IMR-90 (cell line): ENCODE data around the gene H2BW1. TPM values are rescaled to one million over a fixed set of nuclear protein-coding genes. Genes with fewer than 3 reads are reported as not detected.

ENCODE experiments used
- ATAC-seq: fragments of 200-7000 bp; cut with Tn5 transposase; 2 replicates; pipeline ENCODE4 v1.9.1; 2020; ENCODE audit warnings: low read depth, mild to moderate bottlenecking, moderate library complexity
- BruUV-seq: library from RNA; stranded (reverse); fragments of 400-500 nt; replicated peaks from 2 replicates; lab custom pipeline; 2021; lab: Mats Ljungman, UMichigan
- CTCF ChIA-PET: fragments of 300-600 bp; formaldehyde crosslinking; extraction: SDS; loops from one replicate; lab custom pipeline; 2021; ENCODE audit warnings: antibody characterized with exemption; lab: Yijun Ruan, JAX
- POLR2A ChIA-PET: fragments of 300-600 bp; sonication (Branson Sonifier 250); formaldehyde crosslinking; loops from one replicate; lab custom pipeline; 2022; ENCODE audit warnings: antibody characterized with exemption; ENCODE audit not compliant: unreplicated experiment; lab: Charles Lee
- DNase-seq: peaks from one replicate; pipeline ENCODE4 v3.0.0; 2013
- H2AFZ ChIP-seq: replicated peaks from 2 replicates; pipeline ENCODE3; 2013; ENCODE audit warnings: low read length, mild to moderate bottlenecking; ENCODE audit not compliant: poor library complexity
- H2AK5ac ChIP-seq: 2 replicates; pipeline ENCODE4 v1.6.1; 2013; ENCODE audit warnings: low read depth, low read length, inconsistent platforms
- H2AK9ac ChIP-seq: replicated peaks from 2 replicates; pipeline ENCODE3; 2013; ENCODE audit warnings: mild to moderate bottlenecking, low read depth, low read length, moderate library complexity; ENCODE audit not compliant: poor library complexity
- H2BK120ac ChIP-seq: 2 replicates; pipeline ENCODE4 v1.6.1; 2013; ENCODE audit warnings: low read depth, low read length, inconsistent platforms
- H2BK15ac ChIP-seq: 3 replicates; pipeline ENCODE4 v1.6.1; 2013; ENCODE audit warnings: low read depth, low read length, inconsistent platforms
- H2BK20ac ChIP-seq: 2 replicates; pipeline ENCODE4 v1.6.1; 2013; ENCODE audit warnings: low read depth, mild to moderate bottlenecking, inconsistent platforms, low read length, moderate library complexity
- H2BK5ac ChIP-seq: 2 replicates; pipeline ENCODE4 v1.6.1; 2013; ENCODE audit warnings: mild to moderate bottlenecking, low read depth, low read length, inconsistent platforms; ENCODE audit not compliant: poor library complexity, severe bottlenecking
- H3K14ac ChIP-seq: replicated peaks from 2 replicates; pipeline ENCODE4 v1.6.1; 2013; ENCODE audit warnings: low read depth, low read length, inconsistent platforms
- H3K18ac ChIP-seq: 2 replicates; pipeline ENCODE4 v1.6.1; 2013; ENCODE audit warnings: low read depth, low read length, control low read depth
- H3K23ac ChIP-seq: 2 replicates; pipeline ENCODE4 v1.6.1; 2013; ENCODE audit warnings: low read depth, low read length, inconsistent platforms
- H3K27ac ChIP-seq: 2 replicates; pipeline ENCODE4 v1.5.1; 2013; ENCODE audit warnings: mild to moderate bottlenecking, control low read depth, low read length; ENCODE audit not compliant: insufficient read depth
- H3K27me3 ChIP-seq: 2 replicates; pipeline ENCODE4 v1.6.1; 2013; ENCODE audit warnings: low read length; ENCODE audit not compliant: control insufficient read depth, insufficient read depth
- H3K36me3 ChIP-seq: 2 replicates; pipeline ENCODE4 v1.6.1; 2013; ENCODE audit warnings: low read length, mixed read lengths; ENCODE audit not compliant: control insufficient read depth, insufficient read depth
- H3K4ac ChIP-seq: 2 replicates; pipeline ENCODE4 v1.6.1; 2013; ENCODE audit warnings: low read depth, low read length, inconsistent platforms
- H3K4me1 ChIP-seq: 2 replicates; pipeline ENCODE4 v1.6.1; 2013; ENCODE audit warnings: low read length, mixed read lengths; ENCODE audit not compliant: control insufficient read depth, insufficient read depth
- H3K4me2 ChIP-seq: 2 replicates; pipeline ENCODE4 v1.6.1; 2013; ENCODE audit warnings: low read depth, mild to moderate bottlenecking, control low read depth, low read length, moderate library complexity
- H3K4me3 ChIP-seq: 2 replicates; pipeline ENCODE4 v1.5.1; 2013; ENCODE audit warnings: low read depth, mild to moderate bottlenecking, control low read depth, low read length, moderate library complexity; ENCODE audit not compliant: insufficient read depth
- H3K56ac ChIP-seq: 2 replicates; pipeline ENCODE4 v1.6.1; 2013; ENCODE audit warnings: low read length, inconsistent platforms; ENCODE audit not compliant: insufficient read depth; ENCODE audit errors: extremely low read depth
- H3K79me1 ChIP-seq, 2 experiments: 2 replicates each; pipeline ENCODE4 v1.6.1; 2013; ENCODE audit warnings: low read length in 2 of 2, inconsistent platforms in 1 of 2, low read depth in 1 of 2
- H3K9ac ChIP-seq: 2 replicates; pipeline ENCODE4 v1.6.1; 2013; ENCODE audit warnings: low read depth, low read length, control low read depth
- H3K9me1 ChIP-seq: 2 replicates; pipeline ENCODE4 v1.6.1; 2013; ENCODE audit warnings: low read length, inconsistent platforms; ENCODE audit not compliant: insufficient read depth
- H3K9me3 ChIP-seq: 2 replicates; pipeline ENCODE4 v1.6.1; 2013; ENCODE audit warnings: low read length; ENCODE audit not compliant: control insufficient read depth, insufficient read depth
- H4K20me1 ChIP-seq: 2 replicates; pipeline ENCODE4 v1.6.1; 2013; ENCODE audit warnings: low read length, inconsistent platforms; ENCODE audit not compliant: insufficient read depth
- H4K5ac ChIP-seq: 2 replicates; pipeline ENCODE4 v1.6.1; 2013; ENCODE audit warnings: mild to moderate bottlenecking, low read depth, low read length, control low read depth
- H4K8ac ChIP-seq, 2 experiments: 2 replicates each; pipeline ENCODE4 v1.6.1; 2013; ENCODE audit warnings: low read depth in 2 of 2, low read length in 2 of 2, control low read depth in 1 of 2, inconsistent platforms in 1 of 2
- H4K91ac ChIP-seq: 2 replicates; pipeline ENCODE4 v1.6.1; 2013; ENCODE audit warnings: low read depth, low read length, inconsistent platforms; ENCODE audit not compliant: insufficient read depth
- CEBPB ChIP-seq: IDR thresholded peaks from 2 replicates; pipeline ENCODE4 v1.6.1; 2012; ENCODE audit warnings: low read depth, low read length, improper control_type of control experiment
- MAFK ChIP-seq: IDR thresholded peaks from 2 replicates; pipeline ENCODE4 v1.6.1; 2012; ENCODE audit warnings: low read depth, low read length, improper control_type of control experiment
- POLR2A ChIP-seq: IDR thresholded peaks from 2 replicates; pipeline ENCODE4 v1.6.1; 2012; ENCODE audit warnings: mild to moderate bottlenecking, low read depth, low read length
- WGBS, 2 experiments: methylation state at CpG; one replicate each; pipeline versions ENCODE4 v1.1.5 to v1.1.7; 2013; ENCODE audit warnings: missing lambda C conversion rate in 2 of 2; ENCODE audit not compliant: insufficient read length in 1 of 2; ENCODE audit errors: extremely low coverage in 2 of 2; 5-methylcytosine and 5-hydroxymethylcytosine counted together
- dilution Hi-C: fragments of 300-500 bp; cut with HindIII; formaldehyde crosslinking; loops from one replicate; pipeline ENCODE4 v1.14.3; 2018; ENCODE audit warnings: low sequenced_read_pairs; ENCODE audit not compliant: unreplicated experiment
- in situ Hi-C: fragments of 300-500 bp; cut with MboI; formaldehyde crosslinking; loops from 3 replicates; pipeline ENCODE4 v1.14.3; 2019; ENCODE audit warnings: low sequenced_read_pairs, inconsistent platforms, mixed read lengths
- intact Hi-C: fragments of 100-400 bp; cut with micrococcal nuclease; formaldehyde crosslinking; loops from 2 replicates; pipeline ENCODE4 v1.10.0; 2022
- polyA plus RNA-seq, 3 experiments: library from polyadenylated mRNA; depleted of rRNA; stranded (reverse); fragments of >200 nt; gene quantifications; 2 replicates each; pipeline ENCODE4 v1.2.3, GENCODE V29; 2012; ENCODE audit warnings: low replicate concordance in 1 of 3
- total RNA-seq: library from RNA; depleted of rRNA; stranded (reverse); fragments of >200 nt; gene quantifications from 2 replicates; pipeline ENCODE4 v1.2.3, GENCODE V29; 2012

The H2BW1 gene
- total and polyA plus RNA-seq, 2 of the 4 experiments (the other 2 are of a cell fraction), result not detected

GRCh38 chrX:104047171-104047570, 33.7 kb upstream of the H2BW1 start:
- in situ Hi-C loops, result no loop called here
- H4K5ac ChIP-seq, result no peak overlapping the region
- peak overlapping the region; percentile 51 for H2AFZ ChIP-seq
- ATAC-seq, result no peak
- H2BK15ac ChIP-seq, result no peak overlapping the region
- H3K23ac ChIP-seq, result no peak overlapping the region
- H3K18ac ChIP-seq, result no peak overlapping the region
- H2AK5ac ChIP-seq, result no peak overlapping the region
- H3K4ac ChIP-seq, result no peak overlapping the region
- dilution Hi-C loops, result no loop called here
- no peak overlapping the region for H3K14ac ChIP-seq
- H3K4me3 ChIP-seq, result no peak overlapping the region
- H3K9ac ChIP-seq, result no peak overlapping the region
- H3K9me1 ChIP-seq, result no peaks in the 10 kb centered on the region
- H3K56ac ChIP-seq, result no peak overlapping the region
- no peaks in the 10 kb centered on the region for H4K20me1 ChIP-seq
- peaks cover 16% of the 10 kb centered on the region for H3K27me3 ChIP-seq
- no peak overlapping the region for H4K8ac ChIP-seq
- H2BK5ac ChIP-seq, result no peak overlapping the region
- no peaks in the 10 kb centered on the region for H3K4me1 ChIP-seq
- H2BK20ac ChIP-seq, result no peak overlapping the region
- no peak overlapping the region for H4K91ac ChIP-seq
- TF ChIP-seq CEBPB (no peak), MAFK (no peak), POLR2A (no peak)
- intact Hi-C loops, result no loop called here
- no peak overlapping the region for H2BK120ac ChIP-seq
- ChIA-PET POLR2A (no interaction called here), CTCF (no interaction called here)
- H3K27ac ChIP-seq, result no peak overlapping the region
- WGBS, 2 experiments, result 53% methylated on average over 7 of the region's 13 CpGs; no CpG with 5 or more reads in 1 of the 2 experiments
- H3K4me2 ChIP-seq, result no peak overlapping the region
- no peak overlapping the region for H2AK9ac ChIP-seq
- no peaks in the 10 kb centered on the region for H3K9me3 ChIP-seq
- BruUV-seq, result no TSS peak
- no peak for DNase-seq
- H3K79me1 ChIP-seq, result no peaks in the 10 kb centered on the region
- H3K36me3 ChIP-seq, result no peaks in the 10 kb centered on the region
